Liver (tissue), 9 donors: ENCODE results near the gene LRRC10B. TPM values are rescaled to one million over a fixed set of nuclear protein-coding genes. Genes with fewer than 3 reads are reported as not detected.

ENCODE experiments used
- DNase-seq: peaks from one replicate; pipeline ENCODE4 v3.0.0-alpha.2; 2017; ENCODE audit warnings: low spot score
- H3K27ac ChIP-seq, 2 donors: one replicate each; pipeline ENCODE4 v1.7.0; 2013; ENCODE audit warnings: inconsistent platforms in 2 of 2, low read length in 2 of 2, control low read depth in 1 of 2, low read depth in 1 of 2, mild to moderate bottlenecking in 1 of 2
- H3K27me3 ChIP-seq, 4 donors: one replicate each; pipeline versions ENCODE4 v1.6.1 to v1.7.0; 2013; ENCODE audit warnings: low read length in 3 of 4, inconsistent platforms in 1 of 4, mild to moderate bottlenecking in 1 of 4, moderate library complexity in 1 of 4; ENCODE audit not compliant: control insufficient read depth in 4 of 4, insufficient read depth in 4 of 4
- H3K36me3 ChIP-seq, 4 donors: one replicate each; pipeline versions ENCODE4 v1.6.1 to v1.7.0; 2013; ENCODE audit warnings: low read length in 3 of 4, mild to moderate bottlenecking in 3 of 4, low read depth in 1 of 4, moderate library complexity in 1 of 4; ENCODE audit not compliant: control insufficient read depth in 4 of 4, insufficient read depth in 3 of 4
- H3K4me1 ChIP-seq, 4 donors: one replicate each; pipeline versions ENCODE4 v1.6.1 to v1.7.0; 2013; ENCODE audit warnings: low read length in 3 of 4, mild to moderate bottlenecking in 3 of 4, moderate library complexity in 1 of 4; ENCODE audit not compliant: control insufficient read depth in 4 of 4, insufficient read depth in 4 of 4
- H3K4me3 ChIP-seq, 3 donors: one replicate each; pipeline versions ENCODE4 v1.6.1 to v1.7.0; 2013; ENCODE audit warnings: low read length in 3 of 3, control low read depth in 1 of 3, low read depth in 1 of 3, mild to moderate bottlenecking in 1 of 3
- H3K9ac ChIP-seq, 2 donors: one replicate each; pipeline ENCODE4 v1.7.0; 2013; ENCODE audit warnings: low read length in 2 of 2, mild to moderate bottlenecking in 2 of 2, moderate library complexity in 2 of 2, control low read depth in 1 of 2, low read depth in 1 of 2
- H3K9me3 ChIP-seq, 4 donors: one replicate each; pipeline versions ENCODE4 v1.6.1 to v1.7.0; 2013; ENCODE audit warnings: low read length in 3 of 4; ENCODE audit not compliant: control insufficient read depth in 4 of 4
- ATF3 ChIP-seq: IDR thresholded peaks from 2 replicates; pipeline ENCODE4 v1.6.1; 2016; ENCODE audit warnings: antibody characterized with exemption
- CTCF ChIP-seq: fragments of 150-350 bp; IDR thresholded peaks from 2 replicates; pipeline ENCODE4 v1.5.1; 2017; ENCODE audit warnings: improper control_type of control experiment, low read depth, low read length; ENCODE audit not compliant: missing input control
- EGR1 ChIP-seq, 2 donors: IDR thresholded peaks; 2 replicates each; pipeline ENCODE4 v1.6.1; 2016 to 2018; ENCODE audit warnings: antibody characterized with exemption in 2 of 2, low read depth in 2 of 2
- FOXA1 ChIP-seq: IDR thresholded peaks from 2 replicates; pipeline ENCODE4 v1.6.1; 2016; ENCODE audit warnings: antibody characterized with exemption
- FOXA2 ChIP-seq: IDR thresholded peaks from 2 replicates; pipeline ENCODE4 v1.6.1; 2016; ENCODE audit warnings: antibody characterized with exemption
- GABPA ChIP-seq, 2 donors: IDR thresholded peaks in 1 of 2; conservative IDR thresholded peaks in 1 of 2; 2 replicates each; pipeline ENCODE4 v1.6.1; 2016; ENCODE audit warnings: antibody characterized with exemption in 2 of 2, mild to moderate bottlenecking in 1 of 2, moderate library complexity in 1 of 2
- HNF4A ChIP-seq, 2 donors: conservative IDR thresholded peaks; 2 replicates each; pipeline ENCODE4 v1.6.1; 2016; ENCODE audit warnings: antibody characterized with exemption in 2 of 2, mild to moderate bottlenecking in 2 of 2
- HNF4G ChIP-seq: IDR thresholded peaks from 2 replicates; pipeline ENCODE4 v1.6.1; 2016; ENCODE audit warnings: antibody characterized with exemption
- JUND ChIP-seq, 2 donors: IDR thresholded peaks; 2 replicates each; pipeline ENCODE4 v1.6.1; 2016; ENCODE audit warnings: antibody characterized with exemption in 2 of 2
- MAX ChIP-seq: IDR thresholded peaks from 2 replicates; pipeline ENCODE4 v1.6.1; 2016; ENCODE audit warnings: antibody characterized with exemption
- NR2F2 ChIP-seq: IDR thresholded peaks from 2 replicates; pipeline ENCODE4 v1.6.1; 2016; ENCODE audit warnings: antibody characterized with exemption
- RAD21 ChIP-seq, 2 donors: IDR thresholded peaks; 2 replicates each; pipeline ENCODE4 v1.6.1; 2016; ENCODE audit warnings: antibody characterized with exemption in 2 of 2, mild to moderate bottlenecking in 2 of 2
- REST ChIP-seq: IDR thresholded peaks from 2 replicates; pipeline ENCODE4 v1.6.1; 2016; ENCODE audit warnings: antibody characterized with exemption, mild to moderate bottlenecking
- RXRA ChIP-seq, 2 donors: IDR thresholded peaks; 2 replicates each; pipeline ENCODE4 v1.6.1; 2017 to 2018; ENCODE audit warnings: antibody characterized with exemption in 2 of 2, mild to moderate bottlenecking in 1 of 2
- SP1 ChIP-seq: IDR thresholded peaks from 2 replicates; pipeline ENCODE4 v1.6.1; 2018; ENCODE audit warnings: antibody characterized with exemption, mild to moderate bottlenecking
- TAF1 ChIP-seq: conservative IDR thresholded peaks from 2 replicates; pipeline ENCODE4 v1.6.1; 2016; ENCODE audit warnings: antibody characterized with exemption, mild to moderate bottlenecking
- YY1 ChIP-seq: IDR thresholded peaks from 2 replicates; pipeline ENCODE4 v1.6.1; 2016; ENCODE audit warnings: antibody characterized with exemption, mild to moderate bottlenecking
- ZBTB33 ChIP-seq: IDR thresholded peaks from 2 replicates; pipeline ENCODE4 v1.6.1; 2016; ENCODE audit warnings: antibody characterized with exemption
- WGBS: extraction: QIAGEN DNeasy Blood & Tissue Kit; methylation state at CpG from one replicate; pipeline ENCODE4 v1.1.7; 2013; 5-methylcytosine and 5-hydroxymethylcytosine counted together
- polyA plus RNA-seq, 2 donors: library from polyadenylated mRNA; stranded (reverse) in 1 of 2; unstranded in 1 of 2; fragments of 200-250 nt in 1 of 2; fragments of >200 nt in 1 of 2; fragmentation: Nextera tagmentation in 1 of 2; extraction: Ambion mirVana in 1 of 2; gene quantifications; one replicate each; pipeline versions ENCODE4 v1.2.1 to v1.2.3, GENCODE V29; 2013 to 2015
- total RNA-seq, 2 donors: library from RNA; depleted of rRNA; stranded (reverse); fragments of >200 nt; gene quantifications; one replicate each; pipeline ENCODE4 v1.2.3, GENCODE V29; 2014
- donor health status: healthy.
- donor health status: healthy.
- donor health status: healthy.
- donor health status: healthy.
- donor health status: healthy.

The LRRC10B gene
- total and polyA plus RNA-seq, 4 donors = 0.03 to 0.08 TPM; not detected in 2

GRCh38 chr11:61551634-61552033 lies 43.1 kb downstream of the LRRC10B start:
- H3K4me1 ChIP-seq = no peaks in the 10 kb centered on the region
- no peaks in the 10 kb centered on the region for H3K27me3 ChIP-seq
- no peaks in the 10 kb centered on the region for H3K36me3 ChIP-seq
- no peak overlapping the region for H3K9ac ChIP-seq
- DNase-seq = no peak
- no peak overlapping the region for H3K4me3 ChIP-seq
- no peak overlapping the region for H3K27ac ChIP-seq
- H3K9me3 ChIP-seq = no peaks in the 10 kb centered on the region
- 81% methylated on average over 12 of the region's 12 CpGs for WGBS
- TF ChIP-seq JUND (IDR thresholded peaks at IDR 0.05) (no peak), FOXA1 (no peak), MAX (no peak), TAF1 (no peak), SP1 (no peak), NR2F2 (no peak), YY1 (no peak), EGR1 (IDR thresholded peaks at IDR 0.05; ENCODE audit: low read depth in 2 of 2) (no peak), RXRA (IDR thresholded peaks at IDR 0.05) (no peak), HNF4A (conservative IDR thresholded peaks at IDR 0.05) (no peak), ATF3 (no peak), HNF4G (no peak), CTCF (no peak), REST (no peak), FOXA2 (no peak), RAD21 (IDR thresholded peaks at IDR 0.05) (no peak), ZBTB33 (no peak), GABPA (IDR thresholded peaks at IDR 0.05 in 1 of 2, conservative IDR thresholded peaks at IDR 0.05 in 1 of 2) (no peak)
